DOHH2 (cell line): ENCODE data around the gene PRL.

ENCODE experiments used
- H3F3A ChIP-seq: fragments of 200-600 bp; sonication (generic), shearing (Covaris generic); 2 replicates; pipeline ENCODE4 v1.6.0; 2016; ENCODE audit warnings: antibody characterized with exemption, mild to moderate bottlenecking; ENCODE audit not compliant: control insufficient read depth, insufficient read depth
- H3K27ac ChIP-seq: fragments of 200-600 bp; sonication (generic); 2 replicates; pipeline ENCODE4 v1.5.1; 2014; ENCODE audit warnings: low read depth, mild to moderate bottlenecking, low read length, moderate library complexity
- H3K27me3 ChIP-seq: fragments of 200-600 bp; sonication (generic); 2 replicates; pipeline ENCODE4 v1.6.1; 2014; ENCODE audit warnings: mild to moderate bottlenecking, low read length, mixed read lengths; ENCODE audit not compliant: control insufficient read depth
- H3K36me3 ChIP-seq: fragments of 200-600 bp; sonication (generic); 2 replicates; pipeline ENCODE4 v1.6.1; 2014; ENCODE audit warnings: mild to moderate bottlenecking, low read length, moderate library complexity, mixed read lengths; ENCODE audit not compliant: control insufficient read depth
- H3K4me1 ChIP-seq: fragments of 200-600 bp; sonication (generic); 2 replicates; pipeline ENCODE4 v1.6.1; 2014; ENCODE audit warnings: mild to moderate bottlenecking, low read length, mixed read lengths; ENCODE audit not compliant: control insufficient read depth
- H3K4me2 ChIP-seq: fragments of 200-600 bp; sonication (generic); 2 replicates; pipeline ENCODE4 v1.6.0; 2014; ENCODE audit warnings: mild to moderate bottlenecking, low read length, moderate library complexity
- H3K4me3 ChIP-seq: fragments of 200-600 bp; sonication (generic); 2 replicates; pipeline ENCODE4 v1.5.1; 2014; ENCODE audit warnings: mild to moderate bottlenecking, low read length, mixed read lengths
- H3K79me2 ChIP-seq: fragments of 200-600 bp; sonication (generic); 2 replicates; pipeline ENCODE4 v1.6.1; 2014; ENCODE audit warnings: mild to moderate bottlenecking, low read length, mixed read lengths; ENCODE audit not compliant: control insufficient read depth
- H3K9me2 ChIP-seq: fragments of 200-600 bp; sonication (generic); replicated peaks from 2 replicates; pipeline ENCODE4 v1.6.1; 2014; ENCODE audit warnings: mild to moderate bottlenecking, low read length, mixed read lengths; ENCODE audit not compliant: control insufficient read depth
- H3K9me3 ChIP-seq: fragments of 200-600 bp; sonication (generic); 2 replicates; pipeline ENCODE4 v1.6.1; 2014; ENCODE audit warnings: antibody characterized with exemption, low read length, mixed read lengths; ENCODE audit not compliant: control insufficient read depth, insufficient read depth
- H4K20me1 ChIP-seq: fragments of 200-600 bp; sonication (generic); 2 replicates; pipeline ENCODE4 v1.6.0; 2014; ENCODE audit warnings: low read depth, mild to moderate bottlenecking, antibody characterized with exemption, low read length, moderate library complexity; ENCODE audit not compliant: control insufficient read depth, insufficient read depth
- EZH2phosphoT487 ChIP-seq: fragments of 200-600 bp; sonication (generic); IDR thresholded peaks from 2 replicates; pipeline ENCODE4 v1.6.1; 2017; ENCODE audit warnings: borderline replicate concordance, mild to moderate bottlenecking, antibody characterized with exemption, low read length, moderate library complexity, mixed read lengths
- TF ChIP-seq, protein P1 (sequence below): fragments of 200-600 bp; sonication (generic); IDR thresholded peaks from one replicate; pipeline ENCODE4 v1.5.1; 2014; ENCODE audit warnings: antibody characterized with exemption, mild to moderate bottlenecking, low read depth, low read length; ENCODE audit not compliant: poor library complexity, severe bottlenecking

Gene PRL

DNA sequence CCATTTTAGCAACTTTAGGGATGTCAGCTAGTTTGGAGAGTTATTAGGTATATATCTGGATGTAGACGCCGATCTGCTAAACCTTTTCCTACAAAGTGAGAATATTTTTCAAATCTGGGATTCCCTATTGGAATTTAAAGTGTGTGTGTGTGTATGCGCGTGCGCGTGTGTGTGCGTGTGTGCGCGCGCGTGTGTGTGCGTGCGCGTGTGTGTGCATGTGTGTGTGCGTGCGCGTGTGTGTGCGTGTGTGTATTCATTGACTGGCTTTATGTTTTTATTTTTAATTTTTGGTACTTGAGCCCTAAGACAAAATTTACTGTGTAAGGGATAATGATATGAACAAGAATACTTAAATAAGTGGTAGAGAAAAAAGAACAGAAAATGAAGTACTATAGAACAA lies 8.1 kb downstream of the PRL start:
- H3K27me3 ChIP-seq = no peaks in the 10 kb centered on the region
- H3K36me3 ChIP-seq = no peaks in the 10 kb centered on the region
- no peak for TF ChIP-seq EZH2phosphoT487
- TF ChIP-seq, protein P1, sequence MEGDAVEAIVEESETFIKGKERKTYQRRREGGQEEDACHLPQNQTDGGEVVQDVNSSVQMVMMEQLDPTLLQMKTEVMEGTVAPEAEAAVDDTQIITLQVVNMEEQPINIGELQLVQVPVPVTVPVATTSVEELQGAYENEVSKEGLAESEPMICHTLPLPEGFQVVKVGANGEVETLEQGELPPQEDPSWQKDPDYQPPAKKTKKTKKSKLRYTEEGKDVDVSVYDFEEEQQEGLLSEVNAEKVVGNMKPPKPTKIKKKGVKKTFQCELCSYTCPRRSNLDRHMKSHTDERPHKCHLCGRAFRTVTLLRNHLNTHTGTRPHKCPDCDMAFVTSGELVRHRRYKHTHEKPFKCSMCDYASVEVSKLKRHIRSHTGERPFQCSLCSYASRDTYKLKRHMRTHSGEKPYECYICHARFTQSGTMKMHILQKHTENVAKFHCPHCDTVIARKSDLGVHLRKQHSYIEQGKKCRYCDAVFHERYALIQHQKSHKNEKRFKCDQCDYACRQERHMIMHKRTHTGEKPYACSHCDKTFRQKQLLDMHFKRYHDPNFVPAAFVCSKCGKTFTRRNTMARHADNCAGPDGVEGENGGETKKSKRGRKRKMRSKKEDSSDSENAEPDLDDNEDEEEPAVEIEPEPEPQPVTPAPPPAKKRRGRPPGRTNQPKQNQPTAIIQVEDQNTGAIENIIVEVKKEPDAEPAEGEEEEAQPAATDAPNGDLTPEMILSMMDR = no peak
- H3K27ac ChIP-seq = no peak overlapping the region
- H3F3A ChIP-seq = no peaks in the 10 kb centered on the region
- H3K79me2 ChIP-seq = no peaks in the 10 kb centered on the region
- H4K20me1 ChIP-seq = no peaks in the 10 kb centered on the region
- no peaks in the 10 kb centered on the region for H3K4me1 ChIP-seq
- H3K9me3 ChIP-seq = no peaks in the 10 kb centered on the region
- H3K4me3 ChIP-seq = no peak overlapping the region
- H3K9me2 ChIP-seq = no peaks in the 10 kb centered on the region
- H3K4me2 ChIP-seq = no peak overlapping the region

DNA sequence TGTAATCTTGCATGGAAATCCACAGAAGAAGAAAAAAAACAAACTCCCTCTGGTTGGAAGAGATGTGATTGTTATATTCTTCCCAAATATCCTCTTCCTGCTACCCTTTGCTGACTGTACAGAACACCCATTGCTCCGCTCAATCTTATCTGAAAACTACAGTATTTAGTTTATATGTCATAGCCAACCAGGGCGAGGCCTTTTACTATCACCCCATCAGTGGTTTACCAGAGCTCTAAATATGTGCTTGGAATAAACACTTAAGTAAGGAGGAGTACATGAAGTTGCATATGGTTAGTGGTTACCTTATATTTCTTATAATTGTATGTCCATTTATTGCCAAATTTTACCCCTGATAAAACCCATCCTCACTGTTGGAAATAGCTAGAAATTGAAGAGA lies 12.2 kb downstream of the PRL start:
- no peaks in the 10 kb centered on the region for H4K20me1 ChIP-seq
- H3K4me2 ChIP-seq = no peak overlapping the region
- H3K36me3 ChIP-seq = no peaks in the 10 kb centered on the region
- no peaks in the 10 kb centered on the region for H3K4me1 ChIP-seq
- H3K4me3 ChIP-seq = no peak overlapping the region
- no peak overlapping the region for H3K27ac ChIP-seq
- H3K79me2 ChIP-seq = no peaks in the 10 kb centered on the region
- no peaks in the 10 kb centered on the region for H3K9me2 ChIP-seq
- no peak for TF ChIP-seq EZH2phosphoT487
- TF ChIP-seq, protein P1 = no peak
- no peaks in the 10 kb centered on the region for H3K27me3 ChIP-seq
- no peaks in the 10 kb centered on the region for H3K9me3 ChIP-seq
- H3F3A ChIP-seq = no peaks in the 10 kb centered on the region

DNA sequence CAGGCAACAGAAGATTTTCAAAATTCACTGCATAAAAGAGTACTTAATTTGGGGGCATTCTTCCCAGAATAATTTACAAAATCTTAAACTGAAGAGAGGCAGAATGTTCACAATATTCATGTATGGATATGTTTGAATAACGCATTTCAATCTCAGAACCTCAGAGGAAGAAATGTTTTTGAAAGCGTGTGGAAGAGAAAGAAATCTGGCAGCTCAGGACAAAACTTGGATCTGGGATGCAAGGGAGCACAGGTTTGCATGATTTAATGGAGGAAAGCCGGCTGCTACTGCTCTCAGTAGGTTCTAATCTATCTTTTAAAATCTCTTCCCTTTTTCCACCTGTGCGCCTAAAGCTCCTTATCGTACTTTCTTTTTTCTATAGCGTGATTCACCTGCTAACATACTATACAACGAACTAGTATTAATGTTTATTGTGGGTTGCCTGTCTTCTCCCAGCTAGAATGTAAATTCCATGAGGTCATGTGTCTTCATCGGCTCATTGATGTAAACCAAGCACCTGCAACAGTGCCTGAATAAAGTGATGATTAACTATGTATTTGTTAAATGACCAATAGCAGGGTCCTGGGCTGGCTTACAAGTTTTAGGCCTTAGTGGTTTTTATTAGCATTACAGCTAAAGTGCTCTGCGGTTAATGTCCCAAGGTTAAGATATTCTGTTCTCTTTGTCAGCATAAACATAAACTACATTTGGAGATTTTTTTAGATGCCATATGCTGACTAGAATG lies 15.3 kb downstream of the PRL start:
- H3K4me3 ChIP-seq = no peak overlapping the region
- no peaks in the 10 kb centered on the region for H3K79me2 ChIP-seq
- no peak overlapping the region for H3K4me2 ChIP-seq
- H3K4me1 ChIP-seq = peaks cover 5% of the 10 kb centered on the region; the same call in 1 of the 2 replicates
- no peak overlapping the region for H3K27ac ChIP-seq
- H3K9me2 ChIP-seq = no peaks in the 10 kb centered on the region
- no peaks in the 10 kb centered on the region for H4K20me1 ChIP-seq
- H3K9me3 ChIP-seq = no peaks in the 10 kb centered on the region
- no peaks in the 10 kb centered on the region for H3F3A ChIP-seq
- TF ChIP-seq EZH2phosphoT487 = no peak
- TF ChIP-seq, protein P1 = no peak
- no peaks in the 10 kb centered on the region for H3K27me3 ChIP-seq
- H3K36me3 ChIP-seq = no peaks in the 10 kb centered on the region
